ENCODE data around the gene ZNF865.

Gene ZNF865

GRCh38 chr19:55603115-55603514 is 2.3 kb upstream of the ZNF865 start:
- TF ChIP-seq, protein P1, sequence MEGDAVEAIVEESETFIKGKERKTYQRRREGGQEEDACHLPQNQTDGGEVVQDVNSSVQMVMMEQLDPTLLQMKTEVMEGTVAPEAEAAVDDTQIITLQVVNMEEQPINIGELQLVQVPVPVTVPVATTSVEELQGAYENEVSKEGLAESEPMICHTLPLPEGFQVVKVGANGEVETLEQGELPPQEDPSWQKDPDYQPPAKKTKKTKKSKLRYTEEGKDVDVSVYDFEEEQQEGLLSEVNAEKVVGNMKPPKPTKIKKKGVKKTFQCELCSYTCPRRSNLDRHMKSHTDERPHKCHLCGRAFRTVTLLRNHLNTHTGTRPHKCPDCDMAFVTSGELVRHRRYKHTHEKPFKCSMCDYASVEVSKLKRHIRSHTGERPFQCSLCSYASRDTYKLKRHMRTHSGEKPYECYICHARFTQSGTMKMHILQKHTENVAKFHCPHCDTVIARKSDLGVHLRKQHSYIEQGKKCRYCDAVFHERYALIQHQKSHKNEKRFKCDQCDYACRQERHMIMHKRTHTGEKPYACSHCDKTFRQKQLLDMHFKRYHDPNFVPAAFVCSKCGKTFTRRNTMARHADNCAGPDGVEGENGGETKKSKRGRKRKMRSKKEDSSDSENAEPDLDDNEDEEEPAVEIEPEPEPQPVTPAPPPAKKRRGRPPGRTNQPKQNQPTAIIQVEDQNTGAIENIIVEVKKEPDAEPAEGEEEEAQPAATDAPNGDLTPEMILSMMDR (conservative IDR thresholded peaks at IDR 0.05; ENCODE audit: low read depth, low read length): no peak
- no peak overlapping the region for H3K4me3 ChIP-seq (ENCODE audit: low read length)
- no peak for DNase-seq (ENCODE audit: low read depth)

GRCh38 chr19:55603581-55604292 is 1.7 kb upstream of the ZNF865 start:
- TF ChIP-seq, protein P1 (conservative IDR thresholded peaks at IDR 0.05; ENCODE audit: low read depth, low read length): no peak
- DNase-seq (ENCODE audit: low read depth): no peak
- H3K4me3 ChIP-seq (ENCODE audit: low read length): no peak overlapping the region

DNA sequence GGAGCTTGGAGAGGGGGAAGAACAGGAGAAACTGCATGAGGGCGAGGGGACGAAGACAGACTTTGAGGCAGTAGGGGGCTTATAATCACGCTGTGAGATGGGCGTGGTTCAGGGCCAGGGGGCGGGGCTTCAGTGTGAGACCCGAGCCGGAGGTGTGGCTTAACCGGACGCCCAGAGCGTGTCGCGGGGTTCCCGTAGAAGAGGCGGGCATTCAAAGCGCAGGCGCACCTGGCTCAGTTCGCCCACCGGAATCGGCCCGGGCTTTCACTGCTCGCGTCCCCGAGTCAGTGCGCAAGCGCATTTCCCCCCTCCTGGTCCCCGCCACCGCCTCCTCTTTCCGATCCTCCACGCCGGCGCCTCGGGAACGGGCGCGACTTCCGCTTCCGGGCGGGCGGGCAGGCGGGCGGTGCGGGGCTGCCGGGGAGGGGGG is 225 bp upstream of the ZNF865 start:
- DNase-seq (ENCODE audit: low read depth): no peak
- TF ChIP-seq, protein P1 (conservative IDR thresholded peaks at IDR 0.05; ENCODE audit: low read depth, low read length): no peak
- H3K4me3 ChIP-seq (ENCODE audit: low read length): peak overlapping the region; percentile 92

DNA sequence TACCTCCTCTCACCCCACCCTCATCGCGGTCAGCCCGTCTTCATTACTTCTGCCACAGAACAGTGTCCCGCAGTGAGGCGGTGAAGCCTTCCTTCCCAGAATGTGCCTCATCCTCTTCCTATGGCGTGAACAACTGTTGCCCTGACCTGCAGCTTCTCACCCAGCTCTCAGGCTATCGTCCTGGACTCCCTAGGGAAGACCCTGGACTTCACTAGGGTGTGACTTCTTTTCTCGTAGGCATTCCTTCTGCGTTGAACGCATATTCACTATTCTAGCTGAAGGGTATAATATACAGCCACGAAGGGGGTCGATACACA is 982 bp downstream of the ZNF865 start:
- H3K4me3 ChIP-seq (ENCODE audit: low read length): peak overlapping the region; percentile 92
- TF ChIP-seq, protein P1 (conservative IDR thresholded peaks at IDR 0.05; ENCODE audit: low read depth, low read length): no peak
- DNase-seq (ENCODE audit: low read depth): no peak

DNA sequence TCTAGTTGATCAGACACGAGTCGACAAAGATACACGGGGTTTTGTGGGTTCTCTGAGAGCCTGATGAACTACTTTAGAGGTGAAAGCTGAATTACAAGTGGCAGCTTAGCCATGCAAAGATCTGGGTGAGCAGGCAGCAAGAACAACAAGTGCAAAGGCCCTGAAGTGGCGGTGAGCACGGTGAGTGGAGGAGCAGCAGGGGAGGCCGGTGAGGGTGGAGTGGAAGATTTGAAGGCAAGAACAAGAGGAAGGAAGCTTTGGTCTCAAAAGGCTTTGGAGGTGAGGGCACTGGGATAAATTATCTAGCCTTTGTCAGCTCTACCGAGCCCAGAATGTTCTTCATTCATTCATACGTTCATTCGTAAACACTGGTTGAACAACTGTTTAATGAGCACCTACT is 1.4 kb downstream of the ZNF865 start:
- DNase-seq (ENCODE audit: low read depth): no peak
- TF ChIP-seq, protein P1 (conservative IDR thresholded peaks at IDR 0.05; ENCODE audit: low read depth, low read length): no peak
- peak overlapping the region; percentile 92 for H3K4me3 ChIP-seq (ENCODE audit: low read length)

DNA sequence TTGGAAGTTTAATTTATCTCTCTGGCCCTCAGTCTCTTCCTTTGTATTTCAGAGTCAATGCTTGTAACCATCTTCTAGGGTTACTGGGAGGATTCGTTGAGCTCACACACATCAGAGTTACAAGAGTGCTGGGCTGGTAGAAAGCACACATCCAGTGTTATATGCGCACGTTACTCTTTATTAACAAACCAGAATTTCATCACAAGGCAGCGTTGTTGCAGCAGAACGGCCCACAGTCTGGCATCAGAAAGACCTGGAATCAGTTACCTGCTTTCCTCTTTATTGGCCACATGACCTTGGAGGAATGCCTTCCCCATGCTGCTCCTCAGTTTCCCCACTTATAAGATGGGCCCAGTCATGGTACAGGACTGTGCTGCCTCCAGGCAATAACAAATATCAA is 3.9 kb downstream of the ZNF865 start:
- TF ChIP-seq, protein P1 (conservative IDR thresholded peaks at IDR 0.05; ENCODE audit: low read depth, low read length): no peak
- DNase-seq (ENCODE audit: low read depth): no peak
- no peak overlapping the region for H3K4me3 ChIP-seq (ENCODE audit: low read length)

- DNase-seq (ENCODE audit: low read depth): no peak
- TF ChIP-seq, protein P1 (conservative IDR thresholded peaks at IDR 0.05; ENCODE audit: low read depth, low read length): no peak
Observed at GRCh38 chr19:55611300-55611982, 6.0 kb downstream of the ZNF865 start.

More at GRCh38 chr19:55611300-55611982, 6.0 kb downstream of the ZNF865 start:
- no peak overlapping the region for H3K4me3 ChIP-seq (ENCODE audit: low read length)

All from retinal pigment epithelial cell (primary cell).